OCI-LY7 (cell line): ENCODE data around the gene BTRC. TPM values are rescaled to one million over a fixed set of nuclear protein-coding genes. Genes with fewer than 3 reads are reported as not detected.

ENCODE experiments used
- BruUV-seq: library from RNA; stranded (reverse); fragments of 400-500 nt; replicated peaks from 2 replicates; lab custom pipeline; 2021; lab: Mats Ljungman, UMichigan
- CTCF ChIA-PET: fragments of 300-600 bp; sonication (Branson Sonifier 250); formaldehyde crosslinking; loops from one replicate; lab custom pipeline; 2022; ENCODE audit warnings: antibody characterized with exemption; ENCODE audit not compliant: unreplicated experiment; lab: Charles Lee
- POLR2A ChIA-PET: fragments of 300-600 bp; sonication (Branson Sonifier 250); formaldehyde crosslinking; loops from one replicate; lab custom pipeline; 2022; ENCODE audit warnings: antibody characterized with exemption; lab: Charles Lee
- DNase-seq: peaks from one replicate; pipeline ENCODE4 v3.0.0-alpha.2; 2015; ENCODE audit warnings: low spot score
- H2AFZ ChIP-seq: fragments of 200-600 bp; sonication (generic), shearing (Covaris generic); 2 replicates; pipeline ENCODE4 v1.6.1; 2014; ENCODE audit warnings: mild to moderate bottlenecking, antibody characterized with exemption, low read length, moderate library complexity
- H3K27ac ChIP-seq: fragments of 200-600 bp; sonication (generic); 2 replicates; pipeline ENCODE4 v1.5.1; 2014; ENCODE audit warnings: mixed run types, low read depth, mild to moderate bottlenecking, moderate library complexity, low read length, inconsistent platforms; ENCODE audit not compliant: poor library complexity, severe bottlenecking
- H3K36me3 ChIP-seq: fragments of 200-600 bp; sonication (generic); 2 replicates; pipeline ENCODE4 v1.6.1; 2014; ENCODE audit warnings: mild to moderate bottlenecking, antibody characterized with exemption, low read length, moderate library complexity, mixed read lengths; ENCODE audit not compliant: insufficient read depth
- H3K4me1 ChIP-seq: fragments of 200-600 bp; sonication (generic); 2 replicates; pipeline ENCODE4 v1.5.1; 2014; ENCODE audit warnings: mild to moderate bottlenecking, low read length; ENCODE audit not compliant: insufficient read depth, poor library complexity, severe bottlenecking
- H3K4me2 ChIP-seq: fragments of 200-600 bp; sonication (generic); 2 replicates; pipeline ENCODE4 v1.6.1; 2014; ENCODE audit warnings: mild to moderate bottlenecking, low read length
- H3K4me3 ChIP-seq: fragments of 200-600 bp; sonication (generic); 2 replicates; pipeline ENCODE4 v1.5.1; 2014; ENCODE audit warnings: mild to moderate bottlenecking, low read depth, low read length; ENCODE audit not compliant: poor library complexity, severe bottlenecking
- H3K79me2 ChIP-seq: fragments of 200-600 bp; sonication (generic); 2 replicates; pipeline ENCODE4 v1.6.1; 2016; ENCODE audit warnings: low read depth, mild to moderate bottlenecking, low read length, moderate library complexity, mixed read lengths; ENCODE audit not compliant: insufficient read depth
- H3K9me2 ChIP-seq: fragments of 200-600 bp; sonication (generic); 2 replicates; pipeline ENCODE4 v1.6.1; 2016; ENCODE audit warnings: mild to moderate bottlenecking, low read length, mixed read lengths; ENCODE audit not compliant: insufficient read depth
- H3K9me3 ChIP-seq: fragments of 200-600 bp; sonication (generic); 2 replicates; pipeline ENCODE4 v1.6.1; 2014; ENCODE audit warnings: mild to moderate bottlenecking, mixed run types, low read length, mixed read lengths
- H4K20me1 ChIP-seq: fragments of 200-600 bp; sonication (generic); 2 replicates; pipeline ENCODE4 v1.6.1; 2014; ENCODE audit warnings: mild to moderate bottlenecking, antibody characterized with exemption, low read length, moderate library complexity, mixed read lengths; ENCODE audit not compliant: insufficient read depth
- EZH2phosphoT487 ChIP-seq: fragments of 200-600 bp; sonication (generic); IDR thresholded peaks from 2 replicates; pipeline ENCODE4 v1.6.1; 2018; ENCODE audit warnings: low read depth, borderline replicate concordance, mild to moderate bottlenecking, mixed run types, antibody characterized with exemption, low read length, moderate library complexity, mixed read lengths
- intact Hi-C: fragments of 100-400 bp; cut with micrococcal nuclease; formaldehyde crosslinking; loops from one replicate; pipeline ENCODE4 v1.10.0; 2022; ENCODE audit not compliant: unreplicated experiment
- total RNA-seq, 2 experiments: library from RNA; depleted of rRNA in 1 of 2; stranded (reverse); fragments of >200 nt in 1 of 2; shearing (Covaris generic) in 1 of 2; gene quantifications; 2 replicates each; pipeline ENCODE4 v1.2.3, GENCODE V29; 2014 to 2022
- TF ChIP-seq, protein P1 (sequence below): fragments of 200-600 bp; sonication (generic); conservative IDR thresholded peaks from 2 replicates; pipeline ENCODE4 v1.5.1; 2014; ENCODE audit warnings: mild to moderate bottlenecking, antibody characterized with exemption, low read length, moderate library complexity, mixed read lengths

BTRC gene
- total RNA-seq, 2 experiments from 2014 or later = 6.1 to 17.8 TPM

DNA sequence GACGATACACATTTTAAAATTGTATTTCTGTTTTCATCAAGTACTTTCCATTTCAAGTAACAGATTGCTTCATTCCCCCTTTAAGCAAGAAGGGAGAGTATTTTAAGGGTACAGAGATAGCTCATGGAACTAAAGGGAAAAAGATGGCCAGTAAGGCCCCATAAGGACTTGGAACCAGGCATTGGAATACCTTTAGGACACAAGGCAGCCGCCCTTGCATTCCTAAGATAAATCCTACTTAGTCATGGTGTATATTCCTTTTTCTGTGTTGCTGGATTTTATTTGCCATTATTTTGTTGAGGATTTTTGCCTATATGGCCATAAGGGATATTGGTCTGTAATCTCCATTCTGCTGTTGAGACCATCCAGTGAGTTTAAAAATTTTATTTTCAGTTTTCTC is 49.2 kb downstream of the BTRC start:
- no peak overlapping the region for H3K4me3 ChIP-seq
- no peak for TF ChIP-seq EZH2phosphoT487
- TF ChIP-seq, protein P1, sequence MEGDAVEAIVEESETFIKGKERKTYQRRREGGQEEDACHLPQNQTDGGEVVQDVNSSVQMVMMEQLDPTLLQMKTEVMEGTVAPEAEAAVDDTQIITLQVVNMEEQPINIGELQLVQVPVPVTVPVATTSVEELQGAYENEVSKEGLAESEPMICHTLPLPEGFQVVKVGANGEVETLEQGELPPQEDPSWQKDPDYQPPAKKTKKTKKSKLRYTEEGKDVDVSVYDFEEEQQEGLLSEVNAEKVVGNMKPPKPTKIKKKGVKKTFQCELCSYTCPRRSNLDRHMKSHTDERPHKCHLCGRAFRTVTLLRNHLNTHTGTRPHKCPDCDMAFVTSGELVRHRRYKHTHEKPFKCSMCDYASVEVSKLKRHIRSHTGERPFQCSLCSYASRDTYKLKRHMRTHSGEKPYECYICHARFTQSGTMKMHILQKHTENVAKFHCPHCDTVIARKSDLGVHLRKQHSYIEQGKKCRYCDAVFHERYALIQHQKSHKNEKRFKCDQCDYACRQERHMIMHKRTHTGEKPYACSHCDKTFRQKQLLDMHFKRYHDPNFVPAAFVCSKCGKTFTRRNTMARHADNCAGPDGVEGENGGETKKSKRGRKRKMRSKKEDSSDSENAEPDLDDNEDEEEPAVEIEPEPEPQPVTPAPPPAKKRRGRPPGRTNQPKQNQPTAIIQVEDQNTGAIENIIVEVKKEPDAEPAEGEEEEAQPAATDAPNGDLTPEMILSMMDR = no peak
- no peaks in the 10 kb centered on the region for H3K4me1 ChIP-seq
- H4K20me1 ChIP-seq = no peaks in the 10 kb centered on the region
- no peak for DNase-seq
- BruUV-seq = no TSS peak
- no peak overlapping the region for H2AFZ ChIP-seq
- no peaks in the 10 kb centered on the region for H3K9me3 ChIP-seq
- no peak overlapping the region for H3K27ac ChIP-seq
- POLR2A ChIA-PET = no interaction called here
- intact Hi-C loops = no loop called here
- no peaks in the 10 kb centered on the region for H3K36me3 ChIP-seq
- H3K9me2 ChIP-seq = no peaks in the 10 kb centered on the region
- H3K79me2 ChIP-seq = no peaks in the 10 kb centered on the region
- CTCF ChIA-PET = no interaction called here
- no peak overlapping the region for H3K4me2 ChIP-seq

DNA sequence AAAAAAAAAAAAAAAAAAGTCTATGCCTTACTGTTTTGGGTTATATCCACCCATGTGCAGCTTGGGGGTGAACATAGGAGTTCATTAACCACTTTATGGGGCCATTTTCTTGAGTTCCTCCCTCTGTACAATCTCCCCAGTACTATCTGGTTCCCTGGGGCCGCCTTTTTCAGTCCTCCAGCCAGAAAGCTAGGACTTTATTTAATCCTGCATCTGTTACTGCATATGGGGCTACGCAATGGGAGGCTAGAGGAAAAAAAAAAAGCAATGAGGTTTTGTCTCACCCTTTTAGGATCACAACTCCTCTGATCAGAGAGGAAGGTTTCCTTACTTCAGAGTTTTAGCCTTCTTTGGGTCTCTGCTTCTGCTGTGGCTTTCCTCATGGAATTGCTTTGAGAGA is 51.0 kb downstream of the BTRC start:
- no peak for DNase-seq
- Histone ChIP-seq H3K9me2 (no peaks in the 10 kb centered on the region), H3K79me2 (no peaks in the 10 kb centered on the region), H3K4me3 (no peak overlapping the region), H3K36me3 (no peaks in the 10 kb centered on the region), H3K4me1 (no peaks in the 10 kb centered on the region), H3K4me2 (no peak overlapping the region), H3K9me3 (no peaks in the 10 kb centered on the region), H3K27ac (no peak overlapping the region), H4K20me1 (no peaks in the 10 kb centered on the region), H2AFZ (no peak overlapping the region)
- POLR2A ChIA-PET = interaction anchor here (0.6 kb wide), 1 partner anchor 37 kb away, joined by 3 read pairs; no protein-coding TSS in a partner anchor
- CTCF ChIA-PET = no interaction called here
- no peak for TF ChIP-seq EZH2phosphoT487
- TF ChIP-seq, protein P1 = no peak
- intact Hi-C loops = no loop called here
- BruUV-seq = no TSS peak

DNA sequence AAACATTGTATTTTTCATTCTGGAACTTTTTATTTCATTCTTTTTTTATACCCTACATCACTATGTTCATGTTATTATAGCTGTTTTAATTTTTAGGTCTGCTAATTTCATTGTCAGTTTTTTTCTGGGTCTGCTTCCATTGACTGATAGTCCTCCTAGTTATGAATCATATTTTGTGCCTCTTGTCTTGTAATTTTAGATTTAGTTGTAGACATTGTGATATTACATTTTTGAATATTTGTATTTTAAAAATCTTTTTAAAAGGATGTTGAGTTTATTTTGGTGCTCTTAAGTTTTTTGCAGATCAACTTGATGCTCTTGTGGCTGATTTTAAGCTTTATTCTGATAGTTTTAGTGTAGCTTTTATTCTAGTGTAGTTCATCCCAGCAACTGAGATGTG is 57.6 kb downstream of the BTRC start:
- intact Hi-C loops = no loop called here
- no peak for DNase-seq
- H3K9me2 ChIP-seq = no peaks in the 10 kb centered on the region
- H3K4me2 ChIP-seq = no peak overlapping the region
- H3K27ac ChIP-seq = no peak overlapping the region
- CTCF ChIA-PET = no interaction called here
- H3K79me2 ChIP-seq = no peaks in the 10 kb centered on the region
- no peaks in the 10 kb centered on the region for H3K36me3 ChIP-seq
- POLR2A ChIA-PET = interaction anchor here (0.6 to 0.8 kb wide), 2 partner anchors 24 to 64 kb away, joined by 3 read pairs; no protein-coding TSS in a partner anchor
- TF ChIP-seq, protein P1 = no peak
- no peak for TF ChIP-seq EZH2phosphoT487
- H3K4me3 ChIP-seq = no peak overlapping the region
- H2AFZ ChIP-seq = no peak overlapping the region
- H3K9me3 ChIP-seq = peaks cover 3% of the 10 kb centered on the region; the same call in 1 of the 2 replicates
- peaks cover 18% of the 10 kb centered on the region for H3K4me1 ChIP-seq
- H4K20me1 ChIP-seq = no peaks in the 10 kb centered on the region
- no TSS peak for BruUV-seq
